Adrenal gland (tissue), 5 donors: ENCODE measurements around the gene HMOX2.

Source experiments
- CTCF ChIP-seq, 6 experiments: fragments of 450-650 bp in 4 of 6; fragments of 200-600 bp in 2 of 6; sonication (generic) in 1 of 6; IDR thresholded peaks; 1 replicate in 5 of 6; 2 replicates in 1 of 6; pipeline versions ENCODE4 v1.5.1 to v1.8.0; 2016 to 2021; ENCODE audit warnings: antibody characterized with exemption in 6 of 6, mild to moderate bottlenecking in 2 of 6, moderate library complexity in 1 of 6
- POLR2A ChIP-seq, 2 donors: fragments of 450-650 bp; IDR thresholded peaks; one replicate each; pipeline ENCODE4 v1.6.1; 2017; ENCODE audit warnings: antibody characterized with exemption in 2 of 2, mild to moderate bottlenecking in 2 of 2, moderate library complexity in 1 of 2
- donor health status: DM: no; HTN: no; CAD: no.

- no peak for TF ChIP-seq POLR2A (IDR thresholded peaks at IDR 0.05)
- no peak for TF ChIP-seq CTCF (IDR thresholded peaks at IDR 0.05)
Observed at GRCh38 chr16:4544473-4544872, 68.3 kb downstream of the HMOX2 start.
